CD14-positive monocyte (primary cell): Measurements from ENCODE around the gene CREB5. TPM values are rescaled to one million over a fixed set of nuclear protein-coding genes. Genes with fewer than 3 reads are reported as not detected.

Source experiments
- DNase-seq, 3 donors: peaks; one replicate each; pipeline ENCODE4 v3.0.0-alpha.2; 2011 to 2022
- H2AFZ ChIP-seq: 2 replicates; pipeline ENCODE4 v1.6.0; 2012; ENCODE audit warnings: mild to moderate bottlenecking, low read depth, low read length, inconsistent platforms; ENCODE audit not compliant: insufficient read depth, poor library complexity, severe bottlenecking
- H3K27ac ChIP-seq, 2 donors: 1 replicate in 1 of 2; 2 replicates in 1 of 2; pipeline ENCODE4 v1.5.1; 2012 to 2013; ENCODE audit warnings: low read length in 2 of 2, control low read depth in 1 of 2, inconsistent platforms in 1 of 2, low read depth in 1 of 2, mild to moderate bottlenecking in 1 of 2
- H3K27me3 ChIP-seq, 2 donors: one replicate each; pipeline versions ENCODE4 v1.6.0 to v1.6.1; 2011 to 2013; ENCODE audit warnings: low read length in 2 of 2; ENCODE audit not compliant: control insufficient read depth in 2 of 2, insufficient read depth in 2 of 2
- H3K36me3 ChIP-seq, 2 donors: replicated peaks in 1 of 2; 1 replicate in 1 of 2; 2 replicates in 1 of 2; pipeline versions ENCODE4 v1.5.1 to v1.6.1; 2012 to 2013; ENCODE audit warnings: low read length in 2 of 2, control low read depth in 1 of 2, inconsistent platforms in 1 of 2, mild to moderate bottlenecking in 1 of 2; ENCODE audit not compliant: insufficient read depth in 2 of 2, control insufficient read depth in 1 of 2
- H3K4me1 ChIP-seq, 2 donors: 1 replicate in 1 of 2; 2 replicates in 1 of 2; pipeline versions ENCODE4 v1.5.1 to v1.6.1; 2012 to 2013; ENCODE audit warnings: low read length in 2 of 2, control low read depth in 1 of 2, inconsistent platforms in 1 of 2, mild to moderate bottlenecking in 1 of 2, moderate library complexity in 1 of 2; ENCODE audit not compliant: insufficient read depth in 2 of 2, control insufficient read depth in 1 of 2
- H3K4me2 ChIP-seq: replicated peaks from 2 replicates; pipeline ENCODE3; 2012; ENCODE audit warnings: low read length, moderate library complexity, mild to moderate bottlenecking; ENCODE audit not compliant: poor library complexity, severe bottlenecking; ENCODE audit errors: extremely low read depth
- H3K4me3 ChIP-seq, 3 experiments: fragments of 200-600 bp in 1 of 3; sonication (generic) in 1 of 3; replicated peaks in 1 of 3; 1 replicate in 2 of 3; 2 replicates in 1 of 3; pipeline ENCODE4 v1.5.1; 2011 to 2013; ENCODE audit warnings: low read length in 3 of 3, mild to moderate bottlenecking in 3 of 3, control low read depth in 2 of 3, low read depth in 2 of 3, inconsistent platforms in 1 of 3, moderate library complexity in 1 of 3
- H3K79me2 ChIP-seq: 2 replicates; pipeline ENCODE4 v1.6.0; 2012; ENCODE audit warnings: mild to moderate bottlenecking, control low read depth, inconsistent platforms, low read length, moderate library complexity; ENCODE audit not compliant: insufficient read depth
- H3K9ac ChIP-seq: 2 replicates; pipeline ENCODE4 v1.6.0; 2017; ENCODE audit warnings: low read length, mild to moderate bottlenecking; ENCODE audit not compliant: insufficient read depth, poor library complexity, severe bottlenecking
- H3K9me3 ChIP-seq, 2 donors: replicated peaks in 1 of 2; 1 replicate in 1 of 2; 2 replicates in 1 of 2; pipeline versions ENCODE4 v1.5.1 to v1.6.1; 2012 to 2013; ENCODE audit warnings: low read length in 2 of 2, control low read depth in 1 of 2; ENCODE audit not compliant: control insufficient read depth in 1 of 2, insufficient read depth in 1 of 2
- H4K20me1 ChIP-seq: 2 replicates; pipeline ENCODE4 v1.6.0; 2012; ENCODE audit warnings: mild to moderate bottlenecking, low read length, control low read depth, moderate library complexity; ENCODE audit not compliant: insufficient read depth
- H3K27ac Mint-ChIP-seq, 7 donors: one replicate each; pipeline ENCODE4 v1.8.0; 2020; ENCODE audit warnings: mild to moderate bottlenecking in 7 of 7, mixed read lengths in 7 of 7, moderate library complexity in 6 of 7, inconsistent platforms in 2 of 7
- H3K27me3 Mint-ChIP-seq, 3 donors: one replicate each; pipeline ENCODE4 v1.8.0; 2021 to 2022; ENCODE audit warnings: low read depth in 3 of 3, mild to moderate bottlenecking in 3 of 3, mixed read lengths in 3 of 3, moderate library complexity in 3 of 3, inconsistent platforms in 1 of 3
- H3K36me3 Mint-ChIP-seq, 2 donors: one replicate each; pipeline ENCODE4 v1.8.0; 2020; ENCODE audit warnings: mixed read lengths in 2 of 2, inconsistent platforms in 1 of 2, mild to moderate bottlenecking in 1 of 2
- H3K4me1 Mint-ChIP-seq: one replicate; pipeline ENCODE4 v1.8.0; 2020; ENCODE audit warnings: mild to moderate bottlenecking, mixed read lengths
- H3K4me3 Mint-ChIP-seq, 2 donors: one replicate each; pipeline ENCODE4 v1.8.0; 2020; ENCODE audit warnings: mild to moderate bottlenecking in 2 of 2, mixed read lengths in 2 of 2, moderate library complexity in 1 of 2
- H3K9me3 Mint-ChIP-seq, 7 donors: one replicate each; pipeline ENCODE4 v1.8.0; 2020 to 2022; ENCODE audit warnings: mixed read lengths in 7 of 7, mild to moderate bottlenecking in 6 of 7, moderate library complexity in 6 of 7, inconsistent platforms in 2 of 7
- WGBS: methylation state at CpG from one replicate; pipeline ENCODE4 v1.1.5; 2013; ENCODE audit warnings: missing lambda C conversion rate; ENCODE audit not compliant: insufficient coverage; 5-methylcytosine and 5-hydroxymethylcytosine counted together
- intact Hi-C, 2 donors: fragments of 100-400 bp; cut with micrococcal nuclease; formaldehyde crosslinking; loops; one replicate each; pipeline versions ENCODE4 v1.15.0 to v1.15.1; 2023
- polyA plus RNA-seq, 3 donors: library from polyadenylated mRNA; depleted of rRNA in 1 of 3; unstranded in 2 of 3; stranded (reverse) in 1 of 3; fragments of 300-500 nt in 2 of 3; fragments of >200 nt in 1 of 3; fragmentation: Illumina TruSeq in 2 of 3; gene quantifications; 1 replicate in 2 of 3; 2 replicates in 1 of 3; pipeline ENCODE4 v1.2.3, GENCODE V29; 2012 to 2021
- TF ChIP-seq, protein P1 (sequence below): fragments of 200-600 bp; IDR thresholded peaks from one replicate; pipeline ENCODE4 v1.8.0; 2022; ENCODE audit warnings: antibody characterized with exemption, mild to moderate bottlenecking

CREB5 gene
- polyA plus RNA-seq, 3 donors, result 25.1 to 72.3 (median 44.2) TPM

- no peak overlapping the region for H2AFZ ChIP-seq
Measured at GRCh38 chr7:28389504-28390395, 22.6 kb upstream of the CREB5 start.

DNA sequence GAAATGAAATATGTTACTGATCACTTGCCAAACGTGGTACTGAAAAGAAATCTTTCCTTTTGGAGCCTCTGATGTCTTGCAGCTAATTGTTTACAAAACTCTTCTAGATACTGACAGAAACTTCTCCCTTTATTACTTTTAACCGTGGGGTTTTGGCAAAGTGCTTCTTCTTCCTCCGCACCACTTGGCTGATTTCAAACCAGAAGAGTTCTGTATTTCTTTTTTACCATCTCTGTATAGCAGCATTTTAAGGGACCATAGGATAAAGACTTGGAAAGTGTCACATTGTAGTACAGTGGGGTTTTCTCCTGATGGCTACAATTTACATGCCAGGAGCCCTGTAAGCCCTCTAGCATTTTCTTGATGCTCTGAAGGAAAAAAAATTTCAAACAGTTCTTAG is 21.9 kb upstream of the CREB5 start:
- peaks cover 12 to 21% of the 10 kb centered on the region in 2 donors for H3K27me3 ChIP-seq
- peaks cover 3% of the 10 kb centered on the region for H3K4me1 Mint-ChIP-seq
- H3K4me1 ChIP-seq, result no peaks in the 10 kb centered on the region
- H3K36me3 Mint-ChIP-seq, result no peaks in the 10 kb centered on the region
- no peak overlapping the region for H3K4me2 ChIP-seq
- H3K27ac ChIP-seq, result no peak overlapping the region
- TF ChIP-seq, protein P1, sequence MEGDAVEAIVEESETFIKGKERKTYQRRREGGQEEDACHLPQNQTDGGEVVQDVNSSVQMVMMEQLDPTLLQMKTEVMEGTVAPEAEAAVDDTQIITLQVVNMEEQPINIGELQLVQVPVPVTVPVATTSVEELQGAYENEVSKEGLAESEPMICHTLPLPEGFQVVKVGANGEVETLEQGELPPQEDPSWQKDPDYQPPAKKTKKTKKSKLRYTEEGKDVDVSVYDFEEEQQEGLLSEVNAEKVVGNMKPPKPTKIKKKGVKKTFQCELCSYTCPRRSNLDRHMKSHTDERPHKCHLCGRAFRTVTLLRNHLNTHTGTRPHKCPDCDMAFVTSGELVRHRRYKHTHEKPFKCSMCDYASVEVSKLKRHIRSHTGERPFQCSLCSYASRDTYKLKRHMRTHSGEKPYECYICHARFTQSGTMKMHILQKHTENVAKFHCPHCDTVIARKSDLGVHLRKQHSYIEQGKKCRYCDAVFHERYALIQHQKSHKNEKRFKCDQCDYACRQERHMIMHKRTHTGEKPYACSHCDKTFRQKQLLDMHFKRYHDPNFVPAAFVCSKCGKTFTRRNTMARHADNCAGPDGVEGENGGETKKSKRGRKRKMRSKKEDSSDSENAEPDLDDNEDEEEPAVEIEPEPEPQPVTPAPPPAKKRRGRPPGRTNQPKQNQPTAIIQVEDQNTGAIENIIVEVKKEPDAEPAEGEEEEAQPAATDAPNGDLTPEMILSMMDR, result no peak
- no peak overlapping the region for H3K4me3 ChIP-seq
- peak overlapping the region in 1 of 2 donors; percentile 1 for H3K4me3 Mint-ChIP-seq
- no peak overlapping the region for H3K27ac Mint-ChIP-seq
- peaks cover 0 to 6% (median 0%) of the 10 kb centered on the region in 7 donors for H3K9me3 Mint-ChIP-seq
- H3K27me3 Mint-ChIP-seq, result peaks cover 16 to 35% (median 19%) of the 10 kb centered on the region in 3 donors
- H2AFZ ChIP-seq, result no peak overlapping the region
- DNase-seq, result no peak
- no peaks in the 10 kb centered on the region for H3K9me3 ChIP-seq
- H4K20me1 ChIP-seq, result no peaks in the 10 kb centered on the region
- WGBS, result no CpG with 5 or more reads among the region's 3 CpGs
- no peaks in the 10 kb centered on the region for H3K36me3 ChIP-seq
- intact Hi-C loops, result loop anchor here in 1 of 2 donors (5.0 kb wide), 1 partner anchor 462 kb away; no protein-coding TSS in a partner anchor
- H3K79me2 ChIP-seq, result no peaks in the 10 kb centered on the region
- H3K9ac ChIP-seq, result no peak overlapping the region

More at GRCh38 chr7:28389504-28390395, 22.6 kb upstream of the CREB5 start:
- Histone ChIP-seq H4K20me1 (no peaks in the 10 kb centered on the region), H3K27me3 (peaks cover 12 to 17% of the 10 kb centered on the region in 2 donors), H3K4me1 (no peaks in the 10 kb centered on the region), H3K9ac (no peak overlapping the region), H3K9me3 (no peaks in the 10 kb centered on the region), H3K27ac (no peak overlapping the region), H3K79me2 (no peaks in the 10 kb centered on the region), H3K4me2 (no peak overlapping the region), H3K4me3 (no peak overlapping the region), H3K36me3 (no peaks in the 10 kb centered on the region)
- Mint-ChIP-seq H3K4me1 (peaks cover 3% of the 10 kb centered on the region), H3K4me3 (no peak overlapping the region), H3K36me3 (no peaks in the 10 kb centered on the region), H3K27me3 (peaks cover 15 to 37% (median 17%) of the 10 kb centered on the region in 3 donors), H3K27ac (no peak overlapping the region), H3K9me3 (peaks cover 0 to 6% (median 0%) of the 10 kb centered on the region in 7 donors)
- no CpG with 5 or more reads among the region's 14 CpGs for WGBS
- DNase-seq, result peak; percentile 37 to 56 (median 55)
- intact Hi-C loops, result loop anchor here (5.0 to 10.0 kb wide), 2 partner anchors 235 to 463 kb away; no protein-coding TSS in a partner anchor
- TF ChIP-seq, protein P1, result peak; percentile 84
